NCI-H510A treated with DMSO at 0.1 percent for 48 hours (cell line): ENCODE results near the gene RNH1.
"Not testable (repeated sequence)": the region's sequence is repeated elsewhere in the genome, so short reads cannot be mapped to it uniquely, and the experiment has no call there.

ENCODE experiments used
- DNase-seq: peaks from one replicate; lab custom pipeline; 2025; lab: John Stamatoyannopoulos, UW

Gene RNH1

GRCh38 chr11:520428-521176, 13.6 kb upstream of the RNH1 start:
- DNase-seq: no peak

- DNase-seq: no peak
Observed at GRCh38 chr11:518463-519202, 11.6 kb upstream of the RNH1 start.

DNA sequence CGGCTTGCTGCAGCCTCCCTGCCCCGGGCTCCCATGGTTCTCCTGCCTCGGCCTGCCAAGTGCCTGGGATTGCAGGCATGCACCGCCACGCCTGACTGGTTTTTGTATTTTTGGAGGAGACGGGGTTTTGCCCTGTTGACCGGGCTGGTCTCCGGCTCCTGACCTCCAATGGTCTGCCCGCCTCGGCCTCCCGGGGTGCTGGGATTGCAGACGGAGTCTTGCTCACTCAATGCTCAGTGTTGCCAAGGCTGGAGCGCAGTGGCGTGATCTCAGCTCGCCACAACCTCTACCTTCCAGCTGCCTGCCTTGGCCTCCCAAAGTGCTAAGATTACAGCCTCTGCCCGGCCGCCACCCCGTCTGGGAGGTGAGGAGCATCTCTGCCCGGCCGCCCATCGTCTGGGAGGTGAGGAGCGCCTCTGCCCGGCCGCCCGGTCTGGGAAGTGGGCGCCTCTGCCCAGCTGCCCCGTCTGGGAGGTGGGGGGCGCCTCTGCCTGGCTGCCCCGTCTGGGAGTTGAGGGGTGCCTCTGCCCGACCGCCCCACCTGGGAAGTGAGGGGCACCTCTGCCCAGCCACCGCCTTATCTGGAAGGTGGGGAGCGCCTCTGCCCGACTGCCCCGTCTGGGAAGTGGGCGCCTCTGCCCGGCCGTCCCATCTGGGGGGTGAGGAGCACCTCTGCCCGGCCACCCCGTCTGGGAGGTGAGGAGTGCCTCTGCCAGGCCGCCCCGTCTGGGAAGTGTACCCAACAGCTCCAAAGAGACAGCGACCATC, 10.1 kb upstream of the RNH1 start:
- not testable (repeated sequence) for DNase-seq

- DNase-seq: no peak
Observed at GRCh38 chr11:516400-516799, 9.4 kb upstream of the RNH1 start.

DNA sequence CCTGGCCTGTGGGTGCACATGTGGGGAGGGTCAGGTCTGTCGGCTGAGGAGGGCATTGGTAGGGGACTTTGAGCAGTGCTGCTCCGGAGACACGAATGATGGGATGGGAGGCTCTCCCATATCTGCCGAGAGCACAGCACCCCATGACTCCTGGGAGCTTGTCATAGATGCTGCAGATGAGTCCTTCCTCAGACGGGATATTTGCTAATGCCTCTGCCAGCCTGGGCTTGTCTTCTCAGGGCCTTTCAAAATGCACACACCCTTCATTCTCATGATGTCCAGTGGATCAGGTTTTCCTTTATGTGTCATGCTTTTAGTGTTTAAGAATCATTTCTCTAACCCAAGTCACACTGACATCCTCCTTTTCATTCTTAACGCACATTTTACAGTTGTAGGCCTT, 8.1 kb upstream of the RNH1 start:
- no peak for DNase-seq

DNA sequence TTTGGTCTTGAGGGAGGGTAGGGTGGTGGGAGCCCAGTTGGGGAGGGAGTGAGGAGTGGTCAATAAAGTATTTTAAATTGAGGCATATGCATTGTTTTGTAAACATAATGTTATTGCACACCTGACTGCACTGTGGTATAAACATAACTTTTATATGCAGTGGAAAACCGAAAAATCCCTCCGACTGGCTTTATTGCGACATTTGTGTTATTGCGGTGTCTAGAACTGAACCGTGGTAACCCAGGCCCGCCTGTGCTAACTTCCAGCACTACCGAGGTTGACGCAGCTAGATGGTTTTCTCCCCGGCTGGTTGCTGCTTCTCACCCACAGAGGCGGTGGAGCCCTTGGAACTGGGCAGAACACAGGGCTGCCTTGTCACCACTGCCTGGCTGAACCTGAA, 7.6 kb upstream of the RNH1 start:
- DNase-seq: no peak

- DNase-seq: no peak
Observed at GRCh38 chr11:512761-513595, 5.9 kb upstream of the RNH1 start.

DNA sequence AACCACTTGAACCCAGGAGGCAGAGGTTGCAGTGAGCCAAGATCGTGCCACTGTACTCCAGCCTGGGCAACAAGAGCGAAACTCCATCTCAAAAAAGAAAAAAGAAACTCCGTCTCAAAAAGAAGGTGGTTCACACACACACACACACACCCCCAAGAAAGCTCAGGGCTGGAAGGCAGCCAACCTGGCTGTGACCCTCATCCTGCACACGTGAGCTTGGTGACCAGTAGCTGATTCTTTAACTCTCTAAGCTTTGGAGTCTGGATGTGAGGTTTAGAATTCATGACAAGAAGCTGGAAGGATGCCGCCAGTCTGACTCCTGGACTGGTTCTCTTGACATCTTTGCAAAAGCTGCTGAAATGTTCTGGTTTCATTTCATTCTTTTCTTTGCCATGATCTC, 1.9 kb upstream of the RNH1 start:
- no peak for DNase-seq

DNA sequence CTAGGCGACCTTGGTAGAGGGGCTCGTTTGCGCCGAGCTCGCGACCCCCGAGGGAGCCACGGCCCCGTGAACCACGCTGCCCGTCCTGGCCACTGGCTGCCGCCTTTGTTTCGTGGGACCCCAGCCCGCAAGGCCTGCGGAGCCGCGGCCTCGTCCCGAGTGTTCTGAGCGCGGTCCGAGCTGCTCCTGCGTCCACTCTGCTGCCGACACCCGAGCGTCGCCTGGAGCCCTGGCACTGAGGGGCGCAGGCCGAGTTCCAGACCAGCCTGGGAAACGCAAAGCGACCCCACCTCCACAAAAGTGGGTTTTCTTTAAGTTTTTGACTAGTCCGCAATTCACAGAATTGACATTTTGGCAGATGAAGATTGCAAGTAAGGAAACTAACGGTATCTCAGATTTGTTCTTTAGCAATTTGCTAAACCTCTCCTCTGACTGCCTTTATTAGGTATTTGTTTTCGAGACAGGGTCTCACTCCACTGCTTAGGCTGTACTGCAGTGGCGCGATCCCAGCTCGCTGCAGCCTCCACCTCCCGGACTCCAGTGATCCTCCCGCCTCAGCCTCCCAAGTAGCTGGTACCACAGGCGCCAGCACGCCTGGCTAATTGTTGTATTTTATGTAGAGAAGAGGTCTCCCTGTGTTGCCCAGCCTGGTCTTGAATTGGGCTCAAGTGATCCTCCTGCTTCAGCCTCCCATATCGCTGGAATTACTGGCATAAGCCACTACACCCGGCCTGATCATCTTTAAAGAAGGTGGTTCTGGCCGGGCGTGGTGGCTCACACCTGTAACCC, 879 bp upstream of the RNH1 start:
- DNase-seq: no peak

DNA sequence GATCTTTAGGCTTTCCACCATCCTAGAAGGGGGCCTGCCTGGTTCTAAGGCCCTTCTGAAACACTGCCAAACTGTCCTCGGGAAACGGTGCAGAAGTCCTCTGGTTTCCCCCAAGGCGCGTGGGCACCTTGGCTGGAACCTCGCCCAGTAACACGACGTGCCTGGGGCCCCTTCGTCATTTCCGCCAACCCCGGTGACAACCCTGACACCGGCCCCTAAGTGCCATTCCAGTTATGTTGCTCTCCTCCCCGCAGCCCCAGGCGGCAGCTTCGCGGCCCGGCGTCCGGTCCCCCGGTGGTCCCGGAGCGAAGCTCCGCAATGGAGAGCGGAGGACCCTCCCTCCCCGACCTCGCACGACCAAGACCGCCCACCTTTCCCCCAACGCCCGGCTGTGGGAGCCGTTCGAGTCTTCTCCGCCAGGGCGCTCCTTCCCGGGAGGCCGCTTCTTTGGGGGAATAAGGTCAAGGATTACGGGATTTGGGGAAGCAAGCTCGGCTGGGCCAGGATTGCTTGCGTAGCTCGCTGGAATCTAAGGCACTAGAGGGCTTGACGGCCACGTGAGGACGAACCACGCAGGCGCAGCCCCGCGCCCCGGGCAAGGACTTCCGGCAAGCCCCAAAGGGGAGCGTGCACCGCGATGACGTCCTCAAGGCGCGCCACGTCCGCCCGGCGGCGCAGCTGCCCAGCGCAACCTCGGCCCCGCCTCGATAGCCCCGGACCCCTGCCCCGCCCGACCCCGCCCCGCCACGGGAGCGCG, 626 bp downstream of the RNH1 start:
- peak; percentile 76 for DNase-seq

DNA sequence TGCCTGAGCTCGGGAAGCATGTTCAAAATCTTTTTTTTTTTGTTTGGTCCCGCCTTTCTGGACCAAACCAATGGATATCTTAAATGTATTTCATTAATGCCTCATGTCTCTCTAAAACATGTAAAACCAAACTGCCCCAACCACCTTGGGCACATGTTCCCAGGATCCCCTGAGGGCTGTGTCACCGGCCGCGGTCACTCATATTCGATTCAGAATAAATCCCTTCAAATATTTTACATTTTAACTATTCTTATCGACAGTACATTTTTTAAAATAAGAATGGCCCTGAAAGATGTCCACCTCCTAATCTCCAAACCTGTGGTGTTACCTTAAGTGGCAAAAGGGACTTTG, 2.1 kb downstream of the RNH1 start:
- no peak for DNase-seq

GRCh38 chr11:504053-504993, 2.7 kb downstream of the RNH1 start:
- DNase-seq: no peak

GRCh38 chr11:503179-503981, 3.7 kb downstream of the RNH1 start:
- DNase-seq: no peak

GRCh38 chr11:502288-503178, 4.5 kb downstream of the RNH1 start:
- no peak for DNase-seq

DNA sequence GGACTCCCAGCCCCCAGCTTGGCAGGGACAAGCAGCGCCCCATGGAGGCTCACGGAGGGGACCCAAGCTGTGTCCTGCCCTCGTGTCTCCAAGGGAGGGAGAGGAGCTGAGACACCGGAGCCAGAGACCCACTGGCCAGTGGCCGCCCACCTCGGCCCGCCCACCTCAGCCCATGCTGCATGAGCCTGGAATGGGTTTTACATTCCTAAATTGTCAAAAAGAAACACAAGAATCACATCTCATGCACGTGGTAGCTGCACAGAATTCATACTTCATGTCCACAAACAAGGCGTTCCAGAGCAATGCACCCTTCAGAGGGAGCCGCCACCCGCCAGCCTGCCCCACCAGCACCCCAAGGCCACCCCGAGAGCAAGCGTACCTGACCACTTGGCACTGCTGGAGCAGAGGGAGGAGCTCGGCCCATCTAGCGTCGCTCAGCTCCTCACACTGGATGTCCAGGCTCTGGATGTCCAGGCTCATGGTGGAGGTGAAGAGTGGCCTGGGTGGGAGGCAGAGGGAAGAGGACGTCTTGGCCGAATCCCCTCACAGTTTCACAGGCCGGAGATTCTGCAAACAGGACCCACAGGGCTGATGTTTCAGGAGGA, 5.3 kb downstream of the RNH1 start:
- DNase-seq: no peak

DNA sequence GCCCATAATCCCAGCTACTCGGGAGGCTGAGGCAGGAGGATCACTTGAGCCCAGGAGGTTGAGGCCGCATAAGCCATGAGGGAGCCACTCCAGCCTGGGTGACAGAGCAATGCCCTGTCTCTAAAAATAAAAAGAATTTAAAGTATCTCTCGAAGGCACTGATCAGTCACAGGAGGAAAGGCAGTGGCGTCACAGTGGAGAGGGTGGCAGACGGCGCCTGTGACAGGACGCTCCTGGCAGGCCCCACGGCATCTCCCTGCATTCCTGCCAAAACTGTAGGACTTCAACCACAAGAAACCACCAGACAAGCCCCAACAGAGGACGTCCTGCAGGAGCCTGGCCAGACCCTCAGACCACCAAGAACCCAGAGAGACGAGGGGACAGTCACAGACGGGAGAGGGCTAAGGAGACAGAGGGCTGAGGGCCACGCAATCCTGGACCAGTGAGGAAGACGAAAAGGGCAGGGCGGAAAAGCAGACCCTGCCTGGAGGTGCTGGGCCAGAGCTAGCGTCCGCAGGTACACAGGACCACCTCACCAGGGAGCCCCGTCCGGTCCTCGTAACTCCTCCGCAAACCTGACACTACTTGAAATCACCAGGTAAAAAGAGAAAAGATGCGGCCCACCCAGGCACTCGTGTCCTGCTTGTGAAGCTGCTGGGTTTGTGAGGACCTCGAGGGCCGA, 5.9 kb downstream of the RNH1 start:
- DNase-seq: no peak
